Neural cell (in vitro differentiated cells): ENCODE measurements around the gene HYOU1. TPM values are rescaled to one million over a fixed set of nuclear protein-coding genes. Genes with fewer than 3 reads are reported as not detected.
"Not testable (repeated sequence)": the region's sequence is repeated elsewhere in the genome, so short reads cannot be mapped to it uniquely, and the experiment has no call there.

ENCODE experiments used
- H2AFZ ChIP-seq: fragments of 200-600, 300-800 bp; sonication (generic), shearing (Covaris generic); 2 replicates; pipeline ENCODE4 v1.6.0; 2014; ENCODE audit warnings: low read depth, mild to moderate bottlenecking, antibody characterized with exemption, low read length, moderate library complexity
- H3F3A ChIP-seq: fragments of 200-600 bp; shearing (Covaris generic); 2 replicates; pipeline ENCODE4 v1.6.1; 2016; ENCODE audit warnings: mild to moderate bottlenecking, moderate library complexity, mixed read lengths, antibody characterized with exemption, low read length; ENCODE audit not compliant: insufficient read depth, poor library complexity, severe bottlenecking
- H3K27ac ChIP-seq: fragments of 200-600, 300-800 bp; sonication (generic), shearing (Covaris generic); 2 replicates; pipeline ENCODE4 v1.5.1; 2014; ENCODE audit warnings: mild to moderate bottlenecking, low read length, moderate library complexity
- H3K27me3 ChIP-seq: fragments of 300-800, 200-600 bp; sonication (generic), shearing (Covaris generic); 2 replicates; pipeline ENCODE4 v1.6.0; 2014; ENCODE audit warnings: mild to moderate bottlenecking, low read depth, low read length, moderate library complexity; ENCODE audit not compliant: insufficient read depth
- H3K36me3 ChIP-seq: fragments of 300-800, 200-600 bp; sonication (generic), shearing (Covaris generic); 2 replicates; pipeline ENCODE4 v1.5.1; 2014; ENCODE audit warnings: mild to moderate bottlenecking, antibody characterized with exemption, low read length, moderate library complexity; ENCODE audit not compliant: insufficient read depth
- H3K4me2 ChIP-seq: fragments of 300-800, 200-600 bp; sonication (generic), shearing (Covaris generic); 2 replicates; pipeline ENCODE4 v1.6.0; 2014; ENCODE audit warnings: mild to moderate bottlenecking, low read length
- H3K4me3 ChIP-seq: fragments of 300-800, 200-600 bp; sonication (generic), shearing (Covaris generic); 2 replicates; pipeline ENCODE4 v1.5.1; 2014; ENCODE audit warnings: mild to moderate bottlenecking, low read length, moderate library complexity
- H3K79me2 ChIP-seq: fragments of 200-600 bp; shearing (Covaris generic); replicated peaks from 2 replicates; pipeline ENCODE4 v1.6.0; 2014; ENCODE audit warnings: mild to moderate bottlenecking, low read length, moderate library complexity; ENCODE audit not compliant: insufficient read depth
- H3K9ac ChIP-seq: fragments of 300-800, 200-600 bp; sonication (generic), shearing (Covaris generic); 2 replicates; pipeline ENCODE4 v1.6.1; 2016; ENCODE audit warnings: mild to moderate bottlenecking, low read length, mixed read lengths
- H3K9me2 ChIP-seq: fragments of 200-600 bp; shearing (Covaris generic); 2 replicates; pipeline ENCODE4 v1.6.1; 2016; ENCODE audit warnings: mild to moderate bottlenecking, low read length, mixed read lengths; ENCODE audit not compliant: insufficient read depth
- H3K9me3 ChIP-seq: fragments of 200-600, 300-800 bp; sonication (generic), shearing (Covaris generic); 2 replicates; pipeline ENCODE4 v1.6.1; 2016; ENCODE audit warnings: mild to moderate bottlenecking, mixed run types, low read length, moderate library complexity, mixed read lengths
- H4K20me1 ChIP-seq: fragments of 200-600 bp; shearing (Covaris generic); 2 replicates; pipeline ENCODE4 v1.6.1; 2016; ENCODE audit warnings: mild to moderate bottlenecking, mixed run types; ENCODE audit not compliant: insufficient read depth
- EP300 ChIP-seq: fragments of 450-650 bp; conservative IDR thresholded peaks from 2 replicates; pipeline ENCODE4 v1.6.1; 2014; ENCODE audit warnings: antibody characterized with exemption, mild to moderate bottlenecking, moderate library complexity; ENCODE audit not compliant: poor library complexity, severe bottlenecking
- EZH2 ChIP-seq: fragments of 200-600, 300-800 bp; shearing (Covaris generic), sonication (generic); IDR thresholded peaks from 2 replicates; pipeline ENCODE4 v1.6.1; 2014; ENCODE audit warnings: antibody characterized with exemption, low read length, borderline replicate concordance, mild to moderate bottlenecking; ENCODE audit not compliant: insufficient read depth, poor library complexity, severe bottlenecking
- MXI1 ChIP-seq: fragments of 450-650 bp; conservative IDR thresholded peaks from 2 replicates; pipeline ENCODE4 v1.6.1; 2014; ENCODE audit warnings: antibody characterized with exemption, mild to moderate bottlenecking; ENCODE audit not compliant: poor library complexity, severe bottlenecking
- POLR2AphosphoS5 ChIP-seq: IDR thresholded peaks from 2 replicates; pipeline ENCODE4 v1.6.1; 2012
- RAD21 ChIP-seq: fragments of 450-650 bp; conservative IDR thresholded peaks from 2 replicates; pipeline ENCODE4 v1.6.1; 2014; ENCODE audit warnings: antibody characterized with exemption, mild to moderate bottlenecking, moderate library complexity
- REST ChIP-seq: IDR thresholded peaks from 2 replicates; pipeline ENCODE4 v1.6.1; 2012; ENCODE audit warnings: borderline replicate concordance
- SMC3 ChIP-seq: fragments of 450-650 bp; conservative IDR thresholded peaks from 2 replicates; pipeline ENCODE4 v1.6.1; 2014; ENCODE audit warnings: antibody characterized with exemption, mild to moderate bottlenecking, moderate library complexity; ENCODE audit not compliant: poor library complexity
- TAF1 ChIP-seq: IDR thresholded peaks from 2 replicates; pipeline ENCODE4 v1.6.1; 2012; ENCODE audit warnings: low read depth
- polyA plus RNA-seq: library from polyadenylated mRNA; depleted of rRNA; stranded (reverse); fragments of >200 nt; gene quantifications from 2 replicates; pipeline ENCODE4 v1.2.3, GENCODE V29; 2014
- TF ChIP-seq, protein P1 (sequence below): fragments of 450-650 bp; IDR thresholded peaks from 2 replicates; pipeline ENCODE4 v1.5.1; 2014; ENCODE audit warnings: antibody characterized with exemption, mild to moderate bottlenecking, moderate library complexity; ENCODE audit not compliant: poor library complexity, severe bottlenecking

Gene HYOU1
- polyA plus RNA-seq, 1 donor from 2014 or later: 68.4 TPM

- Histone ChIP-seq H3K9me2 (no peaks in the 10 kb centered on the region), H3K4me2 (no peak overlapping the region), H3K36me3 (no peaks in the 10 kb centered on the region), H3K79me2 (no peaks in the 10 kb centered on the region), H4K20me1 (no peaks in the 10 kb centered on the region), H3K27me3 (no peaks in the 10 kb centered on the region), H3K9me3 (no peaks in the 10 kb centered on the region), H3F3A (no peaks in the 10 kb centered on the region), H3K27ac (no peak overlapping the region), H2AFZ (no peak overlapping the region), H3K4me3 (no peak overlapping the region), H3K9ac (no peak overlapping the region)
- TF ChIP-seq EP300: no peak
- no peak for TF ChIP-seq REST
- no peak for TF ChIP-seq RAD21
- TF ChIP-seq SMC3: no peak
- TF ChIP-seq MXI1: no peak
- no peak for TF ChIP-seq POLR2AphosphoS5
- TF ChIP-seq EZH2: no peak
- TF ChIP-seq, protein P1, sequence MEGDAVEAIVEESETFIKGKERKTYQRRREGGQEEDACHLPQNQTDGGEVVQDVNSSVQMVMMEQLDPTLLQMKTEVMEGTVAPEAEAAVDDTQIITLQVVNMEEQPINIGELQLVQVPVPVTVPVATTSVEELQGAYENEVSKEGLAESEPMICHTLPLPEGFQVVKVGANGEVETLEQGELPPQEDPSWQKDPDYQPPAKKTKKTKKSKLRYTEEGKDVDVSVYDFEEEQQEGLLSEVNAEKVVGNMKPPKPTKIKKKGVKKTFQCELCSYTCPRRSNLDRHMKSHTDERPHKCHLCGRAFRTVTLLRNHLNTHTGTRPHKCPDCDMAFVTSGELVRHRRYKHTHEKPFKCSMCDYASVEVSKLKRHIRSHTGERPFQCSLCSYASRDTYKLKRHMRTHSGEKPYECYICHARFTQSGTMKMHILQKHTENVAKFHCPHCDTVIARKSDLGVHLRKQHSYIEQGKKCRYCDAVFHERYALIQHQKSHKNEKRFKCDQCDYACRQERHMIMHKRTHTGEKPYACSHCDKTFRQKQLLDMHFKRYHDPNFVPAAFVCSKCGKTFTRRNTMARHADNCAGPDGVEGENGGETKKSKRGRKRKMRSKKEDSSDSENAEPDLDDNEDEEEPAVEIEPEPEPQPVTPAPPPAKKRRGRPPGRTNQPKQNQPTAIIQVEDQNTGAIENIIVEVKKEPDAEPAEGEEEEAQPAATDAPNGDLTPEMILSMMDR: no peak
- no peak for TF ChIP-seq TAF1
Observed at GRCh38 chr11:119042927-119043326, 14.1 kb downstream of the HYOU1 start.

GRCh38 chr11:119041821-119042514 is 15.0 kb downstream of the HYOU1 start:
- H3F3A ChIP-seq: no peaks in the 10 kb centered on the region
- H3K9me3 ChIP-seq: no peaks in the 10 kb centered on the region
- no peak overlapping the region for H3K4me2 ChIP-seq
- H3K9ac ChIP-seq: no peak overlapping the region
- no peaks in the 10 kb centered on the region for H4K20me1 ChIP-seq
- no peaks in the 10 kb centered on the region for H3K27me3 ChIP-seq
- H3K79me2 ChIP-seq: no peaks in the 10 kb centered on the region
- no peak overlapping the region for H3K27ac ChIP-seq
- no peaks in the 10 kb centered on the region for H3K36me3 ChIP-seq
- H3K9me2 ChIP-seq: no peaks in the 10 kb centered on the region
- H3K4me3 ChIP-seq: no peak overlapping the region
- no peak for TF ChIP-seq REST
- no peak for TF ChIP-seq EZH2
- TF ChIP-seq POLR2AphosphoS5: no peak
- TF ChIP-seq EP300: no peak
- TF ChIP-seq SMC3: no peak
- TF ChIP-seq MXI1: no peak
- TF ChIP-seq TAF1: no peak
- TF ChIP-seq, protein P1: no peak
- TF ChIP-seq RAD21: no peak
- H2AFZ ChIP-seq: no peak overlapping the region

DNA sequence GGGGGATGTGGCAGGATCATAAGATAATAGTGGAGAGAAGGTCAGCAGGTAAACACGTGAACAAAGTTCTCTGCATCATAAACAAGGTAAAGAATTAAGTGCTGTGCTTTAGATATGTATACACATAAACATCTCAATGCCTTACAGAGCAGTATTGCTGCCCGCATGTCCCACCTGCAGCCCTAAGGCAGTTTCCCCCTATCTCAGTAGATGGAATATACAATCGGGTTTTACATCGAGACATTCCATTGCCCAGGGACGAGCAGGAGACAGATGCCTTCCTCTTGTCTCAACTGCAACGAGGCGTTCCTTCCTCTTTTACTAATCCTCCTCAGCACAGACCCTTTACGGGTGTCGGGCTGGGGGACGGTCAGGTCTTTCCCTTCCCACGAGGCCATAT is 17.5 kb downstream of the HYOU1 start:
- H3K4me2 ChIP-seq, H4K20me1 ChIP-seq, H3K9me3 ChIP-seq, H3K79me2 ChIP-seq, H3F3A ChIP-seq, H3K9ac ChIP-seq, H3K36me3 ChIP-seq, H3K27me3 ChIP-seq, H3K27ac ChIP-seq, H3K4me3 ChIP-seq, H3K9me2 ChIP-seq, H2AFZ ChIP-seq: not testable (repeated sequence)
